BJ (cell line): Measurements from ENCODE around the gene DPEP2. TPM values are rescaled to one million over a fixed set of nuclear protein-coding genes. Genes with fewer than 3 reads are reported as not detected.

Experiments
- CTCF ChIA-PET: fragments of 350-600 bp; formaldehyde crosslinking; extraction: SDS; loops from one replicate; lab custom pipeline; 2021; ENCODE audit warnings: antibody characterized with exemption, inconsistent platforms; lab: Yijun Ruan, JAX
- POLR2A ChIA-PET: fragments of 300-600 bp; sonication (Branson Sonifier 250); formaldehyde crosslinking; extraction: SDS; loops from one replicate; lab custom pipeline; 2021; ENCODE audit warnings: antibody characterized with exemption; lab: Charles Lee
- DNase-seq: peaks from one replicate; pipeline ENCODE4 v3.0.0-alpha.2; 2011; ENCODE audit warnings: low read depth
- H3K27me3 ChIP-seq: 2 replicates; pipeline ENCODE4 v1.6.0; 2011; ENCODE audit warnings: low read length; ENCODE audit not compliant: control insufficient read depth, insufficient read depth
- H3K36me3 ChIP-seq: 2 replicates; pipeline ENCODE4 v1.5.1; 2011; ENCODE audit warnings: low read length; ENCODE audit not compliant: control insufficient read depth, insufficient read depth
- H3K4me3 ChIP-seq: 2 replicates; pipeline ENCODE4 v1.5.1; 2011; ENCODE audit warnings: low read depth, mild to moderate bottlenecking, control low read depth, low read length
- polyA plus RNA-seq: library from polyadenylated mRNA; depleted of rRNA; stranded (reverse); fragments of >200 nt; gene quantifications from 2 replicates; pipeline ENCODE4 v1.2.3, GENCODE V29; 2011
- TF ChIP-seq, protein P1 (sequence below): IDR thresholded peaks from 2 replicates; pipeline ENCODE4 v1.5.1; 2011; ENCODE audit warnings: low read depth, mild to moderate bottlenecking, control low read depth, inconsistent platforms, low read length, moderate library complexity; ENCODE audit not compliant: insufficient read depth

Gene DPEP2
- polyA plus RNA-seq, 1 experiment = 0.25 TPM

DNA sequence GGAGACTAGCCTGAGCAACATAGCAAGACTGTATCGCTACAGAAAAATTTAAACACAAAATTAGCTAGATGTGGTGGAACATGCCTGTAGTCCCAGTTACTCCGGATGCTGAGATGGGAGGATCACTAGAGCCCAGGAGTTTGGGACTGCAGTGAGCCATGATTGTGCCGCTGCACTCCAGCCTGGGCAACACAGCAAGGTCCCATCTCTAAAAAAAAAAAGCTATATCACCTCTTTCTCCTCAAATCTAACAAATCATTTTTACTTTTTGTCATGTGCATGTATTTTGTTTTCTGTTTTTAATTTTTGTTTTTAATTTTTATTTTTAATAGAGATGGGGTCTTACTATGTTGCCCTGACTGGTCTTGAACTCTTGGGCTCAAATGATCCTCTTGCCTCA is 29.7 kb upstream of the DPEP2 start:
- no peak for DNase-seq
- H3K4me3 ChIP-seq = no peak overlapping the region
- ChIA-PET POLR2A (no interaction called here), CTCF (interaction anchor here (0.5 to 4.5 kb wide), 5 partner anchors 9 to 212 kb away, joined by 3 to 29 read pairs (median 4); no protein-coding TSS in a partner anchor)
- TF ChIP-seq, protein P1, sequence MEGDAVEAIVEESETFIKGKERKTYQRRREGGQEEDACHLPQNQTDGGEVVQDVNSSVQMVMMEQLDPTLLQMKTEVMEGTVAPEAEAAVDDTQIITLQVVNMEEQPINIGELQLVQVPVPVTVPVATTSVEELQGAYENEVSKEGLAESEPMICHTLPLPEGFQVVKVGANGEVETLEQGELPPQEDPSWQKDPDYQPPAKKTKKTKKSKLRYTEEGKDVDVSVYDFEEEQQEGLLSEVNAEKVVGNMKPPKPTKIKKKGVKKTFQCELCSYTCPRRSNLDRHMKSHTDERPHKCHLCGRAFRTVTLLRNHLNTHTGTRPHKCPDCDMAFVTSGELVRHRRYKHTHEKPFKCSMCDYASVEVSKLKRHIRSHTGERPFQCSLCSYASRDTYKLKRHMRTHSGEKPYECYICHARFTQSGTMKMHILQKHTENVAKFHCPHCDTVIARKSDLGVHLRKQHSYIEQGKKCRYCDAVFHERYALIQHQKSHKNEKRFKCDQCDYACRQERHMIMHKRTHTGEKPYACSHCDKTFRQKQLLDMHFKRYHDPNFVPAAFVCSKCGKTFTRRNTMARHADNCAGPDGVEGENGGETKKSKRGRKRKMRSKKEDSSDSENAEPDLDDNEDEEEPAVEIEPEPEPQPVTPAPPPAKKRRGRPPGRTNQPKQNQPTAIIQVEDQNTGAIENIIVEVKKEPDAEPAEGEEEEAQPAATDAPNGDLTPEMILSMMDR = no peak
- H3K36me3 ChIP-seq = peaks cover 1% of the 10 kb centered on the region
- H3K27me3 ChIP-seq = no peaks in the 10 kb centered on the region

DNA sequence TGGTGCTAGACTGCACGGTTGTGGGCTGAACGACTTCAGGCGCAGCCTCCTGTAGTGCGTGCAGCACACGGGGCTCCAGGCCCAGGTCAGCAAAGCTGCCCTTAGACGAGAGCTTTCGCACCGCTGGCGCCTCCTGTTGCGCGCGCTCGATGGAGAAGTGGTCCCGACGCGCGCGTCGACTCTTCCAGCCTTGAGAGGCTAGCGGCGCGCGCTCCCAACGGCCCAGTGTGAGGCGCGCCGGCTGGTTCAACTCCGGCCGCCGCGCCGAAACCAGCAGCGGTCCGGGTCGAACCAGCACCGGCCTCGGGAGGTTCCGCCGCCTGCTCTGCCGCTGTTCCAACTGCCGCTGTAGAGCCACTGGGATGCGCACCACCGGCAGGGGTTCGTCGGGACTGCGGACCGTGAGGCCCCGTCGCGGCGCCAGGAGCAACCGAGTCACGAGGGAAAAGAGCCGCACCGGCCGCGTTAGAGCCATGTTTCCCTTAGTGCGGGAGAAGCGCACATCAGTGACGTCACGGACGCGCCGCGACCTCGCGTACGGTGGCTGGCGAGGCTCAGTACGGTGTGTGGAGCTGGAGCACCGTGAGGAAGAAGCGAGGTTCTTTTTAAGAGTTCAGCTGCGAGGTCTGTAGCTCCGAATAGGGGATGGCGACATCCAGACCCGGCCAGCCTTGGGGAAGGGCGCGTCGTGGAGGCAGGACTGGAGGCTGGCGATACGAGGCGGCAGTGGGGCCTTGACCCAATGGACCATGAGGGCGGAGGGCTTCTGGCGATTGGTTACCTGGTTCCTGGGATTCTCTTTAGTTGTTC is 23.6 kb upstream of the DPEP2 start, which contains the start of the genes DDX28 and DUS2:
Gene DDX28 (minus strand): TSS at position 505 of the 810 bp plus-strand sequence. CDS start 30 bp downstream, at position 475.
Gene DUS2 (plus strand): TSS at position 557 of the 810 bp plus-strand sequence. CDS start 14,740 bp downstream, outside the sequence.
- ChIA-PET POLR2A (interaction anchor here (0.7 kb wide), 1 partner anchor 18 kb away, joined by 3 read pairs; no protein-coding TSS in a partner anchor), CTCF (interaction anchor here (0.9 to 3.0 kb wide), 10 partner anchors 11 to 529 kb away, joined by 3 to 19 read pairs (median 3); partner anchors contain the start of gene NRN1L)
- Histone ChIP-seq H3K36me3 (peaks cover 1% of the 10 kb centered on the region), H3K4me3 (peak within 1 kb of the TSS; percentile 70), H3K27me3 (no peaks in the 10 kb centered on the region)
- TF ChIP-seq, protein P1 = no peak
- DNase-seq = peak; percentile 31

DNA sequence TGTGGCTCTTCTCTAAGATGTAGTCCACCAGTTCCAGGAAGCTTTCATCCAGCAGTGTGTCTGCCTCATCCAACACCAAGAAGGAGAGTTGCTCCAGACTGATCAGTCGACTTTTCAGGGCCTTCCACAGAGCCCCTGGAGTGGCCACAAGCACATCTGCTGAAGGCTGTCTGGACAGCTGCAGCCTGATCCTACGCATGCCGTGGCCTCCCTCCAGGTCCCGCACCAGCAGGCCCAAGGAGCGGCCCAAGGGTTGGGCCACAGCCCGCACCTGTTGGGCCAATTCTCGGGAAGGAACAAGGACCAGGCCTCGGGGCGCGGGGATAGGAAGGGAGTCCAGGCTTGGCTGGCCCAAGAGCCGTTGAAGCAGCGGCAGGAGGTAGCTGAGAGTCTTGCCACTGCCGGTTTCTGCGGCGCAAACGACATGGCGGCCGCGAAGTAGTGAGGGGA is 23.0 kb upstream of the DPEP2 start:
- TF ChIP-seq, protein P1 = no peak
- Histone ChIP-seq H3K36me3 (peaks cover 1% of the 10 kb centered on the region; the same call in 1 of the 2 replicates), H3K27me3 (no peaks in the 10 kb centered on the region), H3K4me3 (peak overlapping the region; percentile 70)
- ChIA-PET POLR2A (no interaction called here), CTCF (interaction anchor here (0.9 to 3.0 kb wide), 7 partner anchors 11 to 350 kb away, joined by 3 to 19 read pairs (median 3); no protein-coding TSS in a partner anchor)
- no peak for DNase-seq

DNA sequence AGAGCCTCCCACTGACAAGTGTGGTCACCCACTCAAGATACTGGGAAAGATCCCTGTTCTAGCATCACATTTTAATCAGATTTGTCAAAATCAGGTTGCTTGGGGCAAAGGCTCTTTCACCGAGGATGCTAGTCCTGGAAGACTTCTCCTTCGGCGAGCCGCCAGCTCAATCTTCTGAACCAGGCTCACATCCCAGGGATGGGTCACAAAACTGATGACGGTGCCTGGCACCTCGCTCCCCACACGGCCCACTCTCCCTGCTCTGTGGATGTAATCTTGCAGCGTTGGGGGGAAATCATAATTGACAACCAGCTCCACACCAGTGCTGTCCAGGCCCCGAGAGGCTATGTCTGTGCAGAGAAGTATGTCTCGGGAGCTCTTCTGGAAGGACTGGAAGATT is 22.2 kb upstream of the DPEP2 start:
- TF ChIP-seq, protein P1 = no peak
- no peak for DNase-seq
- ChIA-PET POLR2A (no interaction called here), CTCF (interaction anchor here (1.2 to 3.0 kb wide), 4 partner anchors 18 to 349 kb away, joined by 3 to 19 read pairs (median 4); no protein-coding TSS in a partner anchor)
- no peak overlapping the region for H3K4me3 ChIP-seq
- no peaks in the 10 kb centered on the region for H3K27me3 ChIP-seq
- peaks cover 1% of the 10 kb centered on the region; the same call in 1 of the 2 replicates for H3K36me3 ChIP-seq

DNA sequence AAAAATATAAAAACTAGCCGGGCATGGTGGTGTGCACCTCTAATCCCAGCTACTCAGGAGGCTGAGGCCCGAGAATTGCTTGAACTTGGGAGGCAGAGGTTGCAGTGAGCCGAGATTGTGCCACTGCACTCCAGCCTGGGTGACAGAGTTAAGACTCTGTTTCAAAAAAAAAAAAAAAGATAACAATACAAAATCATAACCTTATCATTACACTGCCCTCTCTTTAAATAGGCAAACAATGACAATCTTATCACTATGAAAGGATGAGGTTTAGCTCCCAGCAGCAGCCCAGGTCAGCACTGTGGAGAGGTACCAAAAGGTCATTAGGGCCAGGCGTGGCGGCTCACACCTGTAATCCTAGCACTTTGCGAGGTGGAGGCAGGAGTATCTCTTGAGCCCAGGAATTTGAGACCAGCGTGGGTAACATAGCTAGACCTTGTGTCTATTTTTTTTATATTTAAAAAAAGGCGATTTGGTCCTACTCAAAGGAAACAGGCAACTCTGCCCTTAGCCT is 19.9 kb upstream of the DPEP2 start:
- no peak for DNase-seq
- ChIA-PET POLR2A (no interaction called here), CTCF (interaction anchor here (1.6 kb wide), 1 partner anchor 22 kb away, joined by 3 read pairs; no protein-coding TSS in a partner anchor)
- TF ChIP-seq, protein P1 = no peak
- H3K36me3 ChIP-seq = no peaks in the 10 kb centered on the region
- H3K27me3 ChIP-seq = no peaks in the 10 kb centered on the region
- H3K4me3 ChIP-seq = no peak overlapping the region
